Measurements from ENCODE around the gene UPK1A.

Gene UPK1A

GRCh38 chr19:35666251-35666913, at the start of gene UPK1A:
Gene UPK1A (plus strand): TSS chr19:35666517. CDS start chr19:35666813, 296 bp downstream.
- no peaks in the 10 kb centered on the region for H3K9me3 Mint-ChIP-seq
- H3K36me3 Mint-ChIP-seq: peaks cover 41% of the 10 kb centered on the region
- ATAC-seq (no peak), DNase-seq (ENCODE audit: low spot score in 2 of 2) (no peak)
- H3K27ac Mint-ChIP-seq: no peak within 1 kb of the TSS
- no peak within 1 kb of the TSS for H3K4me3 Mint-ChIP-seq
- peaks cover 6% of the 10 kb centered on the region for H3K4me1 Mint-ChIP-seq

- H3K36me3 Mint-ChIP-seq: peaks cover 35% of the 10 kb centered on the region
- peak overlapping the region; percentile 43 for H3K27ac Mint-ChIP-seq
- no peak for DNase-seq (ENCODE audit: low spot score in 2 of 2)
- H3K9me3 Mint-ChIP-seq: no peaks in the 10 kb centered on the region
- no peak overlapping the region for H3K4me3 Mint-ChIP-seq
- H3K4me1 Mint-ChIP-seq: no peaks in the 10 kb centered on the region
- ATAC-seq: no peak
Measured at GRCh38 chr19:35618857-35619256, 47.5 kb upstream of the UPK1A start.

GRCh38 chr19:35619290-35619923, 46.9 kb upstream of the UPK1A start:
- Mint-ChIP-seq H3K4me3 (no peak overlapping the region), H3K9me3 (no peaks in the 10 kb centered on the region), H3K36me3 (peaks cover 39% of the 10 kb centered on the region), H3K4me1 (no peaks in the 10 kb centered on the region), H3K27ac (peak overlapping the region; percentile 43)
- ATAC-seq (no peak), DNase-seq (ENCODE audit: low spot score in 2 of 2) (no peak)

- ATAC-seq (no peak), DNase-seq (ENCODE audit: low spot score in 2 of 2) (no peak)
- Mint-ChIP-seq H3K4me3 (no peak overlapping the region), H3K36me3 (peaks cover 45% of the 10 kb centered on the region), H3K9me3 (no peaks in the 10 kb centered on the region), H3K27ac (no peak overlapping the region), H3K4me1 (no peaks in the 10 kb centered on the region)
Measured at GRCh38 chr19:35620001-35620400, 46.3 kb upstream of the UPK1A start.

GRCh38 chr19:35621708-35622107, 44.6 kb upstream of the UPK1A start:
- Mint-ChIP-seq H3K4me3 (no peak overlapping the region), H3K4me1 (no peaks in the 10 kb centered on the region), H3K27ac (peak overlapping the region; percentile 86), H3K9me3 (no peaks in the 10 kb centered on the region), H3K36me3 (peaks cover 38% of the 10 kb centered on the region)
- ATAC-seq (no peak), DNase-seq (ENCODE audit: low spot score in 2 of 2) (no peak)

GRCh38 chr19:35622750-35623149, 43.6 kb upstream of the UPK1A start:
- Mint-ChIP-seq H3K27ac (peak overlapping the region; percentile 86), H3K9me3 (no peaks in the 10 kb centered on the region), H3K36me3 (peaks cover 28% of the 10 kb centered on the region), H3K4me1 (no peaks in the 10 kb centered on the region), H3K4me3 (no peak overlapping the region)
- DNase-seq (ENCODE audit: low spot score in 2 of 2) (no peak), ATAC-seq (no peak)

GRCh38 chr19:35623327-35624010, 42.8 kb upstream of the UPK1A start:
- Mint-ChIP-seq H3K36me3 (peaks cover 24% of the 10 kb centered on the region), H3K4me3 (no peak overlapping the region), H3K27ac (peak overlapping the region; percentile 86), H3K9me3 (no peaks in the 10 kb centered on the region), H3K4me1 (peaks cover 6% of the 10 kb centered on the region)
- DNase-seq (ENCODE audit: low spot score in 2 of 2) (no peak), ATAC-seq (no peak)

GRCh38 chr19:35628264-35628564, 38.1 kb upstream of the UPK1A start:
- peak overlapping the region; percentile 99 for H3K27ac Mint-ChIP-seq
- H3K4me3 Mint-ChIP-seq: peak overlapping the region; percentile 96
- ATAC-seq (no peak), DNase-seq (ENCODE audit: low spot score in 2 of 2) (no peak)
- H3K36me3 Mint-ChIP-seq: peaks cover 57% of the 10 kb centered on the region
- no peaks in the 10 kb centered on the region for H3K9me3 Mint-ChIP-seq
- peaks cover 25% of the 10 kb centered on the region for H3K4me1 Mint-ChIP-seq

- peaks cover 62% of the 10 kb centered on the region for H3K36me3 Mint-ChIP-seq
- DNase-seq (ENCODE audit: low spot score in 2 of 2): peak; percentile 99
- peak within 1 kb of the TSS; percentile 99 for H3K27ac Mint-ChIP-seq
- H3K9me3 Mint-ChIP-seq: no peaks in the 10 kb centered on the region
- peaks cover 28% of the 10 kb centered on the region for H3K4me1 Mint-ChIP-seq
- H3K4me3 Mint-ChIP-seq: peak within 1 kb of the TSS; percentile 96
- peak; percentile 100 for ATAC-seq
Measured at GRCh38 chr19:35628565-35629331, 37.6 kb upstream of the UPK1A start, which contains the start of gene RBM42. Gene RBM42 (plus strand): TSS chr19:35629036. CDS start chr19:35629154, 118 bp downstream.

GRCh38 chr19:35629332-35629633, 37.0 kb upstream of the UPK1A start:
- peaks cover 28% of the 10 kb centered on the region for H3K4me1 Mint-ChIP-seq

GRCh38 chr19:35633727-35634440, 32.4 kb upstream of the UPK1A start:
- ATAC-seq (no peak), DNase-seq (ENCODE audit: low spot score in 2 of 2) (no peak)
- H3K27ac Mint-ChIP-seq: no peak overlapping the region
- H3K36me3 Mint-ChIP-seq: peaks cover 94% of the 10 kb centered on the region
- no peak overlapping the region for H3K4me3 Mint-ChIP-seq
- no peaks in the 10 kb centered on the region for H3K9me3 Mint-ChIP-seq
- H3K4me1 Mint-ChIP-seq: peaks cover 19% of the 10 kb centered on the region

More at GRCh38 chr19:35629332-35629633, 37.0 kb upstream of the UPK1A start:
- no peak for ATAC-seq
- H3K36me3 Mint-ChIP-seq: peaks cover 65% of the 10 kb centered on the region
- H3K9me3 Mint-ChIP-seq: no peaks in the 10 kb centered on the region
- peak overlapping the region; percentile 96 for H3K4me3 Mint-ChIP-seq
- no peak for DNase-seq (ENCODE audit: low spot score in 2 of 2)
- H3K27ac Mint-ChIP-seq: peak overlapping the region; percentile 99

- Mint-ChIP-seq H3K36me3 (peaks cover 68% of the 10 kb centered on the region), H3K4me3 (no peak overlapping the region), H3K4me1 (peaks cover 21% of the 10 kb centered on the region), H3K27ac (peak overlapping the region; percentile 54), H3K9me3 (no peaks in the 10 kb centered on the region)
- no peak for DNase-seq (ENCODE audit: low spot score in 2 of 2)
- no peak for ATAC-seq
Measured at GRCh38 chr19:35636651-35637050, 29.7 kb upstream of the UPK1A start.

GRCh38 chr19:35637165-35637564, 29.2 kb upstream of the UPK1A start:
- no peak overlapping the region for H3K4me3 Mint-ChIP-seq
- no peak for DNase-seq (ENCODE audit: low spot score in 2 of 2)
- peaks cover 25% of the 10 kb centered on the region for H3K4me1 Mint-ChIP-seq

GRCh38 chr19:35639321-35639639, 27.0 kb upstream of the UPK1A start:
- H3K4me3 Mint-ChIP-seq: no peak overlapping the region
- peaks cover 44% of the 10 kb centered on the region for H3K36me3 Mint-ChIP-seq
- H3K27ac Mint-ChIP-seq: no peak overlapping the region
- DNase-seq (ENCODE audit: low spot score in 2 of 2) (no peak), ATAC-seq (no peak)
- no peaks in the 10 kb centered on the region for H3K9me3 Mint-ChIP-seq
- H3K4me1 Mint-ChIP-seq: peaks cover 28% of the 10 kb centered on the region

More at GRCh38 chr19:35637165-35637564, 29.2 kb upstream of the UPK1A start:
- H3K27ac Mint-ChIP-seq: peak overlapping the region; percentile 54
- peaks cover 62% of the 10 kb centered on the region for H3K36me3 Mint-ChIP-seq
- H3K9me3 Mint-ChIP-seq: no peaks in the 10 kb centered on the region
- no peak for ATAC-seq

- H3K4me3 Mint-ChIP-seq: no peak overlapping the region
- no peaks in the 10 kb centered on the region for H3K9me3 Mint-ChIP-seq
- ATAC-seq (no peak), DNase-seq (ENCODE audit: low spot score in 2 of 2) (no peak)
- peaks cover 38% of the 10 kb centered on the region for H3K36me3 Mint-ChIP-seq
- H3K27ac Mint-ChIP-seq: no peak overlapping the region
- H3K4me1 Mint-ChIP-seq: peaks cover 34% of the 10 kb centered on the region
Measured at GRCh38 chr19:35639863-35640262, 26.5 kb upstream of the UPK1A start.

All from stimulated activated effector memory CD8-positive, alpha-beta T cell treated with anti-CD3 and anti-CD28 coated beads, Interleukin-12 subunit alpha, Interleukin-12 subunit beta, amount 100 ng/mL, for 72 hours (primary cell).